ENCODE measurements around the gene SETBP1. TPM values are rescaled to one million over a fixed set of nuclear protein-coding genes. Genes with fewer than 3 reads are reported as not detected.

Gene SETBP1
- total RNA-seq, 1 donor from 2014 or later: 72.8 TPM

- DNase-seq: no peak
- Mint-ChIP-seq H3K27ac (peak overlapping the region; percentile 9), H3K4me3 (no peak overlapping the region), H3K36me3 (ENCODE audit: low read depth) (peaks cover 23% of the 10 kb centered on the region), H3K27me3 (no peaks in the 10 kb centered on the region), H3K4me1 (peaks cover 86% of the 10 kb centered on the region), H3K9me3 (no peaks in the 10 kb centered on the region)
- ATAC-seq (ENCODE audit: low read depth): no peak
- intact Hi-C loops (cut with micrococcal nuclease): no loop called here
- TF ChIP-seq CTCF (IDR thresholded peaks at IDR 0.05): no peak
- POLR2A ChIA-PET: interaction anchor here (0.6 to 1.3 kb wide), 6 partner anchors 10 to 17 kb away, joined by 3 to 12 read pairs (median 4); partner anchors contain the start of gene SETBP1
- CTCF ChIA-PET: interaction anchor here (1.1 to 1.4 kb wide), 2 partner anchors 14 to 28 kb away, joined by 3 to 4 read pairs; no protein-coding TSS in a partner anchor
Measured at GRCh38 chr18:44693030-44693784, 12.5 kb downstream of the SETBP1 start.

- ChIA-PET CTCF (interaction anchor here (1.1 kb wide), 1 partner anchor 518 kb away, joined by 3 read pairs; no protein-coding TSS in a partner anchor), POLR2A (interaction anchor here (0.7 to 1.2 kb wide), 2 partner anchors 9 to 71 kb away, joined by 3 to 4 read pairs; no protein-coding TSS in a partner anchor)
- Mint-ChIP-seq H3K27me3 (no peaks in the 10 kb centered on the region), H3K9me3 (no peaks in the 10 kb centered on the region), H3K4me1 (peaks cover 87% of the 10 kb centered on the region), H3K27ac (no peak overlapping the region), H3K4me3 (no peak overlapping the region), H3K36me3 (ENCODE audit: low read depth) (peaks cover 19% of the 10 kb centered on the region)
- DNase-seq (no peak), ATAC-seq (ENCODE audit: low read depth) (no peak)
- no peak for TF ChIP-seq CTCF (IDR thresholded peaks at IDR 0.05)
- intact Hi-C loops (cut with micrococcal nuclease): no loop called here
Measured at GRCh38 chr18:44695503-44695902, 14.8 kb downstream of the SETBP1 start.

- ATAC-seq (ENCODE audit: low read depth): no peak
- no peaks in the 10 kb centered on the region for H3K27me3 Mint-ChIP-seq
- peaks cover 85% of the 10 kb centered on the region for H3K4me1 Mint-ChIP-seq
- DNase-seq: no peak
- no peaks in the 10 kb centered on the region for H3K9me3 Mint-ChIP-seq
- H3K27ac Mint-ChIP-seq: peak overlapping the region; percentile 47
- peaks cover 24% of the 10 kb centered on the region for H3K36me3 Mint-ChIP-seq (ENCODE audit: low read depth)
- intact Hi-C loops (cut with micrococcal nuclease): no loop called here
- no peak overlapping the region for H3K4me3 Mint-ChIP-seq
- TF ChIP-seq CTCF (IDR thresholded peaks at IDR 0.05): no peak
- CTCF ChIA-PET: no interaction called here
- POLR2A ChIA-PET: interaction anchor here (1.0 to 1.2 kb wide), 2 partner anchors 10 to 16 kb away, joined by 3 to 4 read pairs; partner anchors contain the start of gene SETBP1
Measured at GRCh38 chr18:44696892-44697291, 16.2 kb downstream of the SETBP1 start.

GRCh38 chr18:44697315-44697714 lies 16.6 kb downstream of the SETBP1 start:
- peaks cover 28% of the 10 kb centered on the region for H3K36me3 Mint-ChIP-seq (ENCODE audit: low read depth)
- DNase-seq (no peak), ATAC-seq (ENCODE audit: low read depth) (no peak)
- intact Hi-C loops (cut with micrococcal nuclease): no loop called here
- POLR2A ChIA-PET: interaction anchor here (1.0 kb wide), 1 partner anchor 17 kb away, joined by 3 read pairs; the partner anchor contains the start of gene SETBP1
- H3K4me3 Mint-ChIP-seq: no peak overlapping the region
- H3K9me3 Mint-ChIP-seq: no peaks in the 10 kb centered on the region
- H3K27ac Mint-ChIP-seq: peak overlapping the region; percentile 5
- H3K27me3 Mint-ChIP-seq: no peaks in the 10 kb centered on the region
- peaks cover 87% of the 10 kb centered on the region for H3K4me1 Mint-ChIP-seq
- TF ChIP-seq CTCF (IDR thresholded peaks at IDR 0.05): no peak
- CTCF ChIA-PET: no interaction called here

GRCh38 chr18:44698518-44698917 lies 17.8 kb downstream of the SETBP1 start:
- CTCF ChIA-PET: interaction anchor here (1.0 kb wide), 1 partner anchor 11 kb away, joined by 3 read pairs; no protein-coding TSS in a partner anchor
- POLR2A ChIA-PET: no interaction called here
- ATAC-seq (ENCODE audit: low read depth): no peak
- Mint-ChIP-seq H3K4me1 (peaks cover 79% of the 10 kb centered on the region), H3K4me3 (no peak overlapping the region), H3K36me3 (ENCODE audit: low read depth) (peaks cover 38% of the 10 kb centered on the region), H3K9me3 (no peaks in the 10 kb centered on the region), H3K27ac (peak overlapping the region; percentile 5), H3K27me3 (no peaks in the 10 kb centered on the region)
- intact Hi-C loops (cut with micrococcal nuclease): no loop called here
- TF ChIP-seq CTCF (IDR thresholded peaks at IDR 0.05): no peak
- DNase-seq: no peak
